ACC112 (cell line): ENCODE measurements around the gene SAP30BP.

Source experiments
- H2AFZ ChIP-seq: fragments of 200-600 bp; sonication (generic); one replicate; pipeline ENCODE4 v1.6.0; 2017; ENCODE audit warnings: antibody characterized with exemption, low read length; ENCODE audit not compliant: unreplicated experiment
- H3K27ac ChIP-seq: fragments of 200-600 bp; sonication (generic); 2 replicates; pipeline ENCODE4 v1.5.1; 2014; ENCODE audit warnings: low read depth, mild to moderate bottlenecking, antibody characterized with exemption, low read length, moderate library complexity
- H3K27me3 ChIP-seq: fragments of 200-600 bp; sonication (generic); 2 replicates; pipeline ENCODE4 v1.6.1; 2014; ENCODE audit warnings: mild to moderate bottlenecking, antibody characterized with exemption, low read length, moderate library complexity, mixed read lengths; ENCODE audit not compliant: insufficient read depth
- H3K36me3 ChIP-seq: fragments of 200-600 bp; sonication (generic); 2 replicates; pipeline ENCODE4 v1.6.1; 2016; ENCODE audit warnings: mild to moderate bottlenecking, antibody characterized with exemption, low read length, moderate library complexity, mixed read lengths; ENCODE audit not compliant: insufficient read depth
- H3K4me1 ChIP-seq: fragments of 200-600 bp; sonication (generic); one replicate; pipeline ENCODE4 v1.6.1; 2016; ENCODE audit warnings: low read length, mixed read lengths; ENCODE audit not compliant: insufficient read depth, unreplicated experiment, control insufficient read depth
- H3K4me3 ChIP-seq: fragments of 200-600 bp; sonication (generic); 2 replicates; pipeline ENCODE4 v1.5.1; 2014; ENCODE audit warnings: mild to moderate bottlenecking, low read depth, low read length
- H3K79me2 ChIP-seq: fragments of 200-600 bp; sonication (generic); one replicate; pipeline ENCODE4 v1.6.0; 2016; ENCODE audit warnings: low read length; ENCODE audit not compliant: control insufficient read depth, unreplicated experiment, insufficient read depth

Gene SAP30BP

DNA sequence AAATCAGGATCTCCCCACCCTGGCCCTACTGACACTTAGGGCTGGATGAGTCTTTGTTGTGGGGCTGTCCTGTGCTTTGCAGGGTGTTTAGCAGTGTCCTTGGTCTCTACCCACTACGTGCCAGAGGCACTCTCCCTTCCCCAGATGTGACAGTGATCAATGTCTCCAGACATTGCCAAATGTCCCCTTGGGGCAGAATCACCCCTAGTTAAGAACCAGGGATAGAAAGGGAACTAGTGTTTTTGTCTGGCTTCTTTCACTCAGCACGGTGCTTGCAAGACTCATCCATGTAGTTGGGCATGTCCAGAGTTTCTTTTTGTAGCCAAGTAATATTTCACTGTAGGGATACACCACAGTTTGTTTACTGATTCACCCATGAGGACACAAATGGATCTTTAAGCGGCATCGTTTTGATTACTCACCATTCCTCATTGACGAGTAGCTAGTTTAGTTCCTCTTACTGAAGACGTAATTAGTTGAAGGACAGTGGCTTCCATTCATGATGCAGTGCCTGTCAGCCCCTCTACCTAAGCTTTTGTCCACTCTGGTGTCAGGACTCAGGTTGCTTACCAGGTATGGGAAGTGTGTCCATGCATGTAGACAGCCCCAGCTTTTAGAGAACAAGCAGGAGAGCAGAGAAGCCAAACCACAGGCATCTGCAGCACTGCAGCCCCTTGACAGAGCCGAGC, 28.1 kb downstream of the SAP30BP start:
- H3K4me1 ChIP-seq = peaks cover 81% of the 10 kb centered on the region
- H3K79me2 ChIP-seq = peaks cover 38% of the 10 kb centered on the region
- H3K4me3 ChIP-seq = no peak overlapping the region
- no peak overlapping the region for H3K27ac ChIP-seq
- no peak overlapping the region for H2AFZ ChIP-seq
- peaks cover 8% of the 10 kb centered on the region; the same call in 1 of the 2 replicates for H3K36me3 ChIP-seq
- H3K27me3 ChIP-seq = no peaks in the 10 kb centered on the region

DNA sequence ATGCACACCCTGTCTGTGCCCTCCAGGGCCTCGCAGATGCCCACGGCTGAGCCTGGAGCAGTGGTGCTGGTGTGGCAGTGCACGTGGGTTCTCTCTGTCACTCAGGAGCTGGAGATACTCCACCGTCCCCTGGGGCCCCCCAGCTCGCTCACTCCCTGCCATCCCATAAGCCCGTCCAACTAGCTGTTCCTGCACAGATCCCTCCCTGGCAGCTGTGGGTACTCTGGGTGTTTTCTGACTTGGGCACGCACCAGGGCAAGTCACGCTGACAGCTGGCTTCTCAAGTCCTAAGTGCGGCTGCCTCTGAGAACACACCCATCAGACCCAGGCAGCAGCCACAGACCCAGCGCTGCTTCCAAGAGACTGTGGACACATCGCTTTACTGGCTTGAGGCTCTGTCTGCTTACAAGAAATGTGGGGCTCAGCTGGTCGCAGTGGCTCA, 28.7 kb downstream of the SAP30BP start:
- Histone ChIP-seq H3K79me2 (peaks cover 32% of the 10 kb centered on the region), H3K27ac (no peak overlapping the region), H3K36me3 (peaks cover 11% of the 10 kb centered on the region; the same call in 1 of the 2 replicates), H2AFZ (no peak overlapping the region), H3K4me1 (peaks cover 81% of the 10 kb centered on the region), H3K27me3 (no peaks in the 10 kb centered on the region), H3K4me3 (no peak overlapping the region)

DNA sequence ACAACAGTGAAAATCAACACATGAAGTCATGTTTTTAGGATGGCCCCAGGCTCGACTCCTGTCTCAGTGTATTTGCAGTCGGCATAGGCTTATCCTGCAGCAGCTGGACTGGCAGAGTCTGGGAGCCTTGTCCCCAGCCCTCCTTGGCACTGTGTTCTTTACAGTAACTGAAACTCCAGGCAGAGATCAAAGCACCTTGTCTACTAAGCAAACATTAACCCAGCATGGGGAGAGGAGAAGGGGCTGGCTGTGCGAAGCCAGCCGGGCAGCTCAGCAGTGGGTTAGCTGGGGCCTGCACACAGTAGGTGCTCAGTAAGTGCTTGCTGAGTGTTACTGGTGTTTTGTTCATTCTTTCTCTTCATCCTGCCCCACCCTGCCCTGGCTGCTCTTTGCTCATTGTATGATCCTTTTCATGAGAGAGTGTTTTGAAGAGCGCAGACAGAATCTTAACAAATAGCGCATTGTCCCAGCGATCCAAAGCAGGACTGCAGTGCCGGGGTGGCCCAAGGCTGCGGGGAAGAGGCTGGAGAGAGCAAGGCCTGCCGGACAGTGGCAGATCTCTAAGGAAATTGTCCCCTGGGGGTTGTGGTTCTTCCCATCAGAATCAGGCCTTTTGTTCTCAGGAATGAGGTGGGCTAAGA, 30.6 kb downstream of the SAP30BP start:
- Histone ChIP-seq H3K27ac (no peak overlapping the region), H3K4me1 (peaks cover 64% of the 10 kb centered on the region), H3K27me3 (no peaks in the 10 kb centered on the region), H3K36me3 (peaks cover 27% of the 10 kb centered on the region; the same call in 1 of the 2 replicates), H3K4me3 (no peak overlapping the region), H3K79me2 (peaks cover 18% of the 10 kb centered on the region), H2AFZ (no peak overlapping the region)

DNA sequence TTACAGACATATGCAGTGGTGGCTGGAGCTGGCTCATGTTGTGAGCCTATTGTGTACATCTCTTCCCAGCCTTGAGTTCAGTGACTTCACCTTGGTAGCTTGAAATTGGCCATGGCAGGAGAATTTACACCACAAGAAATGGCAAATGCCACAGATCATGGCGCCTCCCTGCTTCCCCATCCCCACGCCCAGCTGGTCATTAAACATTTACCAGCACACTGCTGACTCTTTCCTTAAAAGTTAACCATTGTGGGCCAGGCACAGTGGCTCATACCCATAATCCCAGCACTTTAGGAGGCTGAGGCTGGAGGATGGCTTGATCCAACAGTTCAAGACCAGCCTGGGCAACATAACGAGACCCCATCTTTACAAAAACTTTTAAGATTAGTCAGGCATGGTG, 31.5 kb downstream of the SAP30BP start:
- Histone ChIP-seq H3K36me3 (peaks cover 34% of the 10 kb centered on the region; the same call in 1 of the 2 replicates), H2AFZ (no peak overlapping the region), H3K27me3 (no peaks in the 10 kb centered on the region), H3K4me3 (no peak overlapping the region), H3K27ac (no peak overlapping the region), H3K79me2 (peaks cover 18% of the 10 kb centered on the region), H3K4me1 (peaks cover 59% of the 10 kb centered on the region)

DNA sequence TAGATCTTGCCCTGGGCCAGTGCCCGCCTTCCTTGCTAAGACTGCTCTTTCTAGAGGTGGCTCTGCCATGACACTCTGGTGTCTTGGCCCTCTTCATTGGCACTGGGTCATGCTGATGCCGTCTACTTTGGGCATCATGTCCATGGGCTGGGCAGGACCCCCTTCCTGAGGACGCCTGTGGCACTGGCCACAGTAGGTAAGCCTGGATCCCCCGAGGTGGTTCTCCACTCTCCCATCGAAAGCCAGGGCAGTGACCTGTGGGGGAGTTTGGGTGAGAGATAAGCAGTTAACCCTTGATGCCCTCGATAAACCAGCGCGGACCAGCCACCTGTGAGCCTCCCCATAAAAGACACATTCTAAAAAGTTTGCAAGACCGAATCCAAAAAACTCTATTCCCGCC, 34.1 kb downstream of the SAP30BP start:
- Histone ChIP-seq H3K79me2 (peaks cover 13% of the 10 kb centered on the region), H3K4me3 (no peak overlapping the region), H3K36me3 (peaks cover 40% of the 10 kb centered on the region; the same call in 1 of the 2 replicates), H3K27me3 (no peaks in the 10 kb centered on the region), H3K27ac (peak overlapping the region; percentile 68), H3K4me1 (peaks cover 40% of the 10 kb centered on the region), H2AFZ (no peak overlapping the region)

DNA sequence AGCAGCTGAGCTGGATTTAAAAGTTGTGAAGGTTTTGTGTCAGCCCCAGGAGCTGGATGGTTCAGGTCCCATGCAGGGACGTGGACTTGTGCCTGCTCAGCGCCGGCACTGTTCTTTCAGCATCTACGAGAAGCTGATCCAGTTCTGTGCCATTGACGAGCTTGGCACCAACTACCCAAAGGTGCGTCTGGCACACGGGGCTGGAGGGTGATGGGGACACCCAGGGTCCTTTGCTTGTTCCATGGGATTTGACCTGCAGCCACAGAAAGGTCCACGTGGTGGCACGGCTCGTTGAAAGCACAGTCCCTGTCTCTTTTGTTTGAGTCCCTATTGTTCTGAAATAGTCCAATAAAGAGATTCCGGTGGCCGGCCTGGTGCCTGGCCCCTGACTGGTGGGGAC, 36.1 kb downstream of the SAP30BP start:
- Histone ChIP-seq H3K4me1 (peaks cover 50% of the 10 kb centered on the region), H3K4me3 (no peak overlapping the region), H2AFZ (no peak overlapping the region), H3K27me3 (no peaks in the 10 kb centered on the region), H3K36me3 (peaks cover 47% of the 10 kb centered on the region; the same call in 1 of the 2 replicates), H3K79me2 (peaks cover 9% of the 10 kb centered on the region), H3K27ac (no peak overlapping the region)

DNA sequence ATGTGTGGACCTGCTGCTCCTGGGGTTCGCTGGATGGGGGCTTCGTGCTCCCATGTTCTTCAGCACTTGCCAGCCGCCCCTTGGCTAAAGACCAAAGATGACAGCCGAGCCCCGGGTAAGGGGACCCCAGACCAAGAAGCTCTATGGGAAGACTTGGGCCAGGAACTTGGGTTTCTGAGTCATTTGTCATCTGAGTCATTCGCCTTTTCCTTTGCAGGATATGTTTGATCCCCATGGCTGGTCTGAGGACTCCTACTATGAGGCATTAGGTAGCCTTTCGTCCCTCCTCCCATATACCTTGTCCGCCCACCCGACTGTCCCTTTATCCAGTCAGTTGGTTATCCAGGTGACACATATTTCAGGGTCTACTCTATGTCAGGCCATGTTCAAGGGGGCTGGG, 36.5 kb downstream of the SAP30BP start:
- Histone ChIP-seq H3K36me3 (peaks cover 47% of the 10 kb centered on the region; the same call in 1 of the 2 replicates), H3K4me1 (peaks cover 46% of the 10 kb centered on the region), H3K79me2 (peaks cover 8% of the 10 kb centered on the region)

DNA sequence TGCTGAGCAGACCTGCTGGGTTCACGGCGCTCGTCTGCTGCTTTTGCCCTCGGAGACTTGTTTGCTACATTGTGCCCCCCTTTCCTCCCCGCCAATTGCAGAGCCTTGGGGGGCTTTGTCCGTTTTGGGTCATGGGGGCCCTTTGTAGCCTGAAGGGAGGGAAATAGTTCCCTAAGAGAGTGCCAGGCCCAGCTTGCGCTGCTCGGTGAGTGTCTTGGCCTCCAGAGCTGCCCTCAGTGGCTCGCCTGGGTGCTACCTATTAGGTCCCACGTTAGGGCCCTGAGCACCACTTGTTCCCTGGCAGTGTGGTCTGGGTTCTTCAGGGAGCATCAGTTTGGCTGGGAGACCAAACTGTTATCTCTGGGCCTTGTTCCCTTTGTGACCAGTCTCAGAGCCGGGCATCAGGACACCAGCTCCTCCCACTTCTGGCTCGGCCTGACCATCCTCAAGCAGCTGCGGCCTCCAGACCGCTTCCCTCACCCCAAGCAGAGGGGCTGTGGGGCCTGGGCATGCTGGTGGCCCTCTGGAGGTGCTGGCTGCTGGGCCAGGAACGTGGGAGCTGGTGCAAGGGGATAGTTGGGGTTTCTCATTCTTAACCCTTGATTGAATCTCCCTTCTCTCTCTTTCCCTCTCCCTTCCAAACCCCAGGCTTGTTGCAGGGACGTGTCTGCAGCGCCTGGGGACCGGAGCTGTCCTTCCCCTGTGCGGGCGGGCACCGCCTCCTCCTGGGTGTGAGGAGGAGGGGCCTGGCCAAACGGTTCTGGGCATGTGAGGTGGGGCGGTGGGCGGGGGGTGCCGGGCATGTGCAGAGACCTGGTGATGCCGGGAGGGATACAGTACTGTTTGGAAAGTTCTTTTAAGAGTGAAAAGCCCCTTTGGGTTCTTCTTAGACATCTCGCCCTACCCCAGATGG, 38.1 kb downstream of the SAP30BP start:
- no peak overlapping the region for H2AFZ ChIP-seq
- peaks cover 31% of the 10 kb centered on the region for H3K4me1 ChIP-seq
- H3K79me2 ChIP-seq = no peaks in the 10 kb centered on the region
- H3K4me3 ChIP-seq = no peak overlapping the region
- H3K36me3 ChIP-seq = peaks cover 40% of the 10 kb centered on the region; the same call in 1 of the 2 replicates
- H3K27ac ChIP-seq = no peak overlapping the region
- no peaks in the 10 kb centered on the region for H3K27me3 ChIP-seq

More for the DNA sequence above, 36.5 kb downstream of the SAP30BP start:
- Histone ChIP-seq H3K27ac (no peak overlapping the region), H3K27me3 (no peaks in the 10 kb centered on the region), H3K4me3 (no peak overlapping the region), H2AFZ (no peak overlapping the region)

DNA sequence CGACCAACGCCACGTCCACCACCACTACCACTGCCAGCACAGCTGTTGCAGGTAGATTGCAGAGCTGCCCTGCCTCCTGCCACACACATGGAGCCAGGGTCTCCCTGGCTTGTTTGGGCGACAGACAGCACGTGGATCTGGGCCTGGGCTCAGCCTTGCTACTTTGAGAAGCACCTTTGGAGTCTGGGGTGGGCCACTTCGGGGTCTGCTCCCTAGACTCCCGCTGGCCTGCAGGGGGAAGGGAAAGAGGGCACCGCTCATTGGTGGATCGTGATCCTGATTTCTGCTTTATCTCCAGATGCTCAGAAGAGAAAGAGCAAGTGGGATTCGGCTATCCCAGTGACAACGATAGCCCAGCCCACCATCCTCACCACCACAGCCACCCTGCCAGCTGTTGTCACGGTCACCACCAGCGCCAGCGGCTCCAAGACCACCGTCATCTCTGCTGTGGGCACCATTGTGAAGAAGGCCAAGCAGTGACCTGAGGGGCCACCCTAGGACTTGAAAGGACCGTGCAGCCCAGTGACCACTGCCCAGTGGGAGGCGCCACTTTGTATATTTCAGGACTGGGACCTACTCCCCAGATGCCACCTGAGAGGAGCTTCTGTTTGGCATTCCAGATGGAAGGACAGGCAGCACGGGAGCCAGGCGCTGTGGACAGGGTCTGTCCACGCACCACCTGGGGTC, 39.0 kb downstream of the SAP30BP start:
- H3K27ac ChIP-seq = no peak overlapping the region

DNA sequence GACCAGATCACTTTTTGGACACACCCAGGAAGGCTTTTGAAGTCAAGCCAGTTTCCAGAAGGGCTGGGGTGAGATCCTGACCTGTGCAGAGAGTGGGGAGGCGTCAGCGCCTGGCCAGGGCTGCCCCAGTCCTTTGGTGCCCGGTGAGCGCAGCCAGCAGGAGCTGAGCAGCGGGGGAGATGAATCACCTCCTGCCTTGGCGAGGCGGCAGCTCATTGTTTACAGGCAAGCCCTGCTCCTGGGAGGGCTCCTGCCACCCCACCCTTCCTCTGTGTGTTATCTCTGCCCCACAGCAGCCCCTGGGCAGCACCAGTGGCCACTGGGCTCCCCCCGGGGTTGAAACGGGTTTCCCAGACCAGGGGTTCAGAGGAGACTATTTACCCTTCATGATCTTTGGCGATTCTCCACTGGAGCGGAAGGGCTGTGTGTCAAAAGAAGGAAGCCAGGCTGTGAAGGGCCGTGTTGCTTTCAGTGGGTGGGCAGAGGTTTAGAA, 40.0 kb downstream of the SAP30BP start:
- H3K27ac ChIP-seq = peak overlapping the region; percentile 9
- H3K36me3 ChIP-seq = peaks cover 27% of the 10 kb centered on the region; the same call in 1 of the 2 replicates
- no peaks in the 10 kb centered on the region for H3K27me3 ChIP-seq
- H2AFZ ChIP-seq = no peak overlapping the region
- no peaks in the 10 kb centered on the region for H3K79me2 ChIP-seq
- no peak overlapping the region for H3K4me3 ChIP-seq
- peaks cover 23% of the 10 kb centered on the region for H3K4me1 ChIP-seq

More for the DNA sequence above, 39.0 kb downstream of the SAP30BP start:
- peaks cover 33% of the 10 kb centered on the region; the same call in 1 of the 2 replicates for H3K36me3 ChIP-seq
- no peaks in the 10 kb centered on the region for H3K27me3 ChIP-seq
- H2AFZ ChIP-seq = no peak overlapping the region
- no peak overlapping the region for H3K4me3 ChIP-seq
- H3K4me1 ChIP-seq = peaks cover 23% of the 10 kb centered on the region
- no peaks in the 10 kb centered on the region for H3K79me2 ChIP-seq
